SU-DHL-6 (cell line): ENCODE results near the gene CERS6.

ENCODE experiments used
- EZH2phosphoT487 ChIP-seq: fragments of 200-600 bp; sonication (generic), shearing (Covaris generic); conservative IDR thresholded peaks from 2 replicates; pipeline ENCODE4 v1.6.1; 2018; ENCODE audit warnings: mild to moderate bottlenecking, antibody characterized with exemption, low read length, moderate library complexity, mixed read lengths
- TF ChIP-seq, protein P1 (sequence below): fragments of 200-600 bp; sonication (generic); IDR thresholded peaks from one replicate; pipeline ENCODE4 v1.5.1; 2017; ENCODE audit warnings: antibody characterized with exemption, mild to moderate bottlenecking, low read length, moderate library complexity; ENCODE audit not compliant: insufficient read depth, poor library complexity, severe bottlenecking

DNA sequence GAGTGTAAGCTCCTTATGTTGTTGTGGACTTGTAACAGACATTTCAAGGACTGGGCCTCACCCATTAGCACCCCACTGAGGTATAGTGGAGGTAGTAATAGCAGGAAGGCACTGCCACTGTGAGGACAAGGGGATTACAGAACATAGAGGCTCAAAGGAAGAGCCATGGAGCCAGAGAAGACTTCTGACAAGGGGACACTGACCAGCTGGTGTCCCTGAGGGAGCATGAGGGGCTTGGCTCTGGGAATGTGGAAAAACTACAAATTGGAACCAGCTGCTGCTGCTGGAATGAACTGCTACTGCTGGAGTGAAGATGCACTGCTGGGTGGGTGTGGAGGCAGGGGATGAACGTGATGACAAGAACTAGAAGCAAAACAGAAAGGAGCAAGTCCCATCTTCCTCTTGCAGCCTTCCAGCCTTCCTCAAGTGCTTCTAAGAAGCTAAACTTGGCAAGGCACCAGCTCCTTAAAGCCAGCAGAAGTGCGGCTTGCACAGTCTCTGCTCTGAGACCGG is 179.0 kb downstream of the CERS6 start:
- TF ChIP-seq, protein P1, sequence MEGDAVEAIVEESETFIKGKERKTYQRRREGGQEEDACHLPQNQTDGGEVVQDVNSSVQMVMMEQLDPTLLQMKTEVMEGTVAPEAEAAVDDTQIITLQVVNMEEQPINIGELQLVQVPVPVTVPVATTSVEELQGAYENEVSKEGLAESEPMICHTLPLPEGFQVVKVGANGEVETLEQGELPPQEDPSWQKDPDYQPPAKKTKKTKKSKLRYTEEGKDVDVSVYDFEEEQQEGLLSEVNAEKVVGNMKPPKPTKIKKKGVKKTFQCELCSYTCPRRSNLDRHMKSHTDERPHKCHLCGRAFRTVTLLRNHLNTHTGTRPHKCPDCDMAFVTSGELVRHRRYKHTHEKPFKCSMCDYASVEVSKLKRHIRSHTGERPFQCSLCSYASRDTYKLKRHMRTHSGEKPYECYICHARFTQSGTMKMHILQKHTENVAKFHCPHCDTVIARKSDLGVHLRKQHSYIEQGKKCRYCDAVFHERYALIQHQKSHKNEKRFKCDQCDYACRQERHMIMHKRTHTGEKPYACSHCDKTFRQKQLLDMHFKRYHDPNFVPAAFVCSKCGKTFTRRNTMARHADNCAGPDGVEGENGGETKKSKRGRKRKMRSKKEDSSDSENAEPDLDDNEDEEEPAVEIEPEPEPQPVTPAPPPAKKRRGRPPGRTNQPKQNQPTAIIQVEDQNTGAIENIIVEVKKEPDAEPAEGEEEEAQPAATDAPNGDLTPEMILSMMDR = no peak
- TF ChIP-seq EZH2phosphoT487 = no peak
